HG03469 (cell line): ENCODE data around the gene EIF3B.
"Not testable (repeated sequence)": the region's sequence is repeated elsewhere in the genome, so short reads cannot be mapped to it uniquely, and the experiment has no call there.

Source experiments
- ATAC-seq: cut with Tn5 transposase; IDR thresholded peaks from one replicate; pipeline ENCODE4 v1.9.1; 2021; ENCODE audit warnings: mild to moderate bottlenecking, moderate library complexity, moderate number of reproducible peaks; ENCODE audit not compliant: unreplicated experiment

The EIF3B gene

GRCh38 chr7:2347351-2348063 is 7.1 kb upstream of the EIF3B start:
- not testable (repeated sequence) for ATAC-seq

- no peak for ATAC-seq
Measured at GRCh38 chr7:2350055-2350454, 4.6 kb upstream of the EIF3B start.

GRCh38 chr7:2350861-2351260 is 3.8 kb upstream of the EIF3B start:
- no peak for ATAC-seq

DNA sequence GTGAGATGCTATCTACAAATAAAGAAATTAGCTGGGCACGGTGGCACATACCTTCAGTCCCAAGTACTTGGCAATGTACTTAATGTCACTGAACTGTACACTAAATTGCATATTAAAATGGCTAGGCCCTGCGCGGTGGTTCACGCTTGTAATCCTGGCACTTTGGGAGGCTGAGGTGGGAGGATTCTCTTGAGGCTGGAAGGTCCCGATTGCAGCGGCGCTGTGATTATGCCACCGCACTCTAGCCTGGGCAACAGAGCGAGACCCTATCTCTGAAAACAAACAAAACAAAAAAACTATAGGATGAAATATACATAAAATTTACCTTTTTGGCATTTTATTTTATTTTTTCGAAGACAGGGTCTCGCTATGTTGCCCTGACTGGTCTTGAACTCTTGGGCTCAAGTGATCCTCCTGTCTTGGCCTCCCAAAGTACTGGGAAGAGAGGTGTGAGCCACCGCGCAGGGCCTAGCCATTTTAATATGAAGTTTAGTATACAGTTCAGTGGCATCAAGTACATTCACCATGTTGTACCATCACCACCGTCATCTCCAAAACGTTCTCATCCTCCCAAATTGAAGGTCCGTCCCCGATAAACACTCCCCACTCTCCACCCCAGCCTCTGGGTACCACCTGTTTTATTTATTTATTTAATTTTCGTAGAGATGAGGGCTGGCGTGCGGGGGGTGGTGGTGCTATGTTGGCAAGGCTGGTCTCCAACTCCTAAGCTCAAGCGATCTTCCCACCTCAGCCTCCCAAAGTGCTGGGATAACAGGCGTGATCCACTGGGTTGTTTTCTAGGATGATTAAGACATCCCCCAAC is 1.3 kb upstream of the EIF3B start:
- ATAC-seq, result no peak

DNA sequence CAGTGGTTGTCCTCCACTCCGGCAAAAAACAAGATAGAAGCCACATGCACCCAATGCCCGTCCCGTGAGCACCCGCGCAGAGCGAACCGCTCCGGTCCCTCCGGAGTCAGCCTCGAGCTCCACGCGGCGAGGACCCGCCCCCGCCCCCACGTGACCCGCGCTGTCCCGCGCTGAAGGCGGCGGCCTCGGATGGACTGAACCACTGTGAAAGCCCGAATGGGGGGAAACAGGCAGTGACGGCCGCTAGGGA is 766 bp upstream of the EIF3B start:
- ATAC-seq, result peak; percentile 19

- peak; percentile 17 for ATAC-seq
Measured at GRCh38 chr7:2354939-2355704, 495 bp downstream of the EIF3B start.

DNA sequence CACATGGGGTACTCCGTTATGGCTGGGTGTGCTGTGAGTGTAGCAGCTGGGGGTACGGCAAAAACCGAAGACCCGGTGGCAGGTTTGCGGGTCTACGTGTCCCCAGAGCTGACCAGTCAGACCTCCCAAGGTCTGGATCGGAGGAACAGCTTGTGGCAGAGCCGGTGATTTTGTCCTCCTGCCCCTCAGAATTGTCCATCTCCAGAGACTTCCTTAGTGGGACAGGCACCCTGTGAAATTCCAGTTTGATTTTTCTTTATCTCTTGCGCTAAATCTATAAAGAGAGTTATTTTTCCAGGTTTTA is 1.0 kb downstream of the EIF3B start:
- no peak for ATAC-seq

DNA sequence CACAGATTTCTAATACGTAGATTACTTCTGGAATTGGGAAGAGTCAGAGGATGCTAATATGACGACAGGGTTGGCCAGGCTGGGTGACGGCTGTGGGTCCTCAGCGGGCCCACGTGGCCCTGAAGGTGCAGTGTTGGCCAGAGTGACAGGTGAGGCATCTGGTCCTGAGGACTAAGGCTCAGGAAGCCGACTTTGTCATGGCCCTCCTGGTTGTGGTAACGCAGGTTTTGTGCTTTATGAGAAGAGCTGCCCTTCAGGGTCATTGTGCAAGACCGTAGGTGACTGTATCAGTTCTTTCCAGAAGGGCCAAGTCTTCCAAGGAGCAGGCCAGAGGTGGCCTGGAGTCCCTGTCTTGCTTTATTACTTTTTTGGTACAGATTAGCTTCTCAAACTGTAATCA is 2.5 kb downstream of the EIF3B start:
- ATAC-seq, result no peak

GRCh38 chr7:2357571-2357970 is 2.9 kb downstream of the EIF3B start:
- ATAC-seq, result no peak

GRCh38 chr7:2358968-2359527 is 4.4 kb downstream of the EIF3B start:
- no peak for ATAC-seq

DNA sequence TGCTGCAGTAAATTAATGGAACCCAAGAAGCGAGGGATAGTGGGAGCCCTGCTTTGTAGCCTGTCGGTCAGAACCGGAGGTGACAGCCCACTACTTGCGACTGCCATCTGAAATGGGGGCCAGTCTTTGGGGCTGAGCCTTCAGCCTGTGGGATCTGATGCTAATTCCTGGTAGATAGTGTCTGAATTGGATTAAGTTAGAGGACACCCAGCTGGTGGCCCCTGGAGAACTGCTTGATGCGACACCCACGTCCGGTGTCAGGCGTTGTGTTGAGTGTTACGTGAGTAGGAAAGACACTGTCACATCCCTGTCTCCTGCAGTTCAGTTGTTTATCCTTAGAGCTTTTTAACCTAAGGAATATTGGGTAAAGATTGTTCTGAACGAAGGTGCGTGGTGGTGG is 5.0 kb downstream of the EIF3B start:
- ATAC-seq, result no peak

GRCh38 chr7:2360796-2361195 is 6.2 kb downstream of the EIF3B start:
- ATAC-seq, result no peak

DNA sequence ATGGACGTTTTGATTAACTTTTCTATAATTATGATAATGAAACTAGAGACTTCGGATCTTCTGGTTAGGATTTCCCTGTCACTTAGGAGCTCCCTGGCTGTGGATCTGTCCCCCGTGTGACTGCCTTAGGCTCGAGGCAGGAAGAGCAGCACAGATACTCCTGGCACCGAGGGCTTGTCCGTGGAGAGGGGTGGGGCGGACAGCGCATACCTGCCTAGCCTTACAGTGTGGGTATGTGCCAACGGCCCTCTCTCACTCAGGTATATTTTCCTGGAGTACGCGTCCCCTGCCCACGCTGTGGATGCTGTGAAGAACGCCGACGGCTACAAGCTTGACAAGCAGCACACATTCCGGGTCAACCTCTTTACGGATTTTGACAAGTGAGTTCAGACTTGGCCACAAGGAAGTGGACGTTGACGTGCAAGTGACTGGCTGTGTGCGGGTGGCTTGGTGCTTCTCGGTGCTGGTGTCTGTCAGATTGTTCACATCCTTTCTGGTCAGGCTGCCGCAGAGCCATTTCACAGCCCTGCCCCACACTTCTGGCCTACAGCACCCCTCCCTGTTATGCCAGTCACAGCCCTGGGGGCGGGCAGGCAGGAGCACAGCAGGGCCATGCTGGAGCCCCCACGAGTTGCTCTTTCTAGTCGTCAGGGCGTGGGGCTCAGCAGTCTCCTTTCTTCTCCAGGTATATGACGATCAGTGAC is 7.9 kb downstream of the EIF3B start:
- no peak for ATAC-seq

DNA sequence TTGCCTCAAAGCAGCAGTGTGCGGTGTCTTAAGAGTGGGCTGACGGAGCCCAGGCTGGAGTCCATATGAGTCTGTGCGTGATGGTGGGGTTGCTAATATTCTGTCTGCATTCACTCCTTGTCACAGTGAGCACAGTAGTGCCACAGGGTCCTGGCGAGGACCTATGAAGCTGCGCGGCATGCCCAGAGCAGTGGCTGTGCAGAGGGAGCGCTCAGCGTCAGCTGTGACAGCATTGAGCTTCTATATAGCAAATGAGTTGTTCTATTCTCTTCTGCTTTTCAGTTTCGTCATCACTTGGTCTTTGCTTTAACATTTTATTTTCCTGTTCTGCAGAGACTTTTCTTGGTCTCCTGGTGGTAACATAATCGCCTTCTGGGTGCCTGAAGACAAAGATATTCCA is 14.5 kb downstream of the EIF3B start:
- no peak for ATAC-seq

- no peak for ATAC-seq
Measured at GRCh38 chr7:2371329-2371728, 16.7 kb downstream of the EIF3B start.

- no peak for ATAC-seq
Measured at GRCh38 chr7:2372724-2373123, 18.1 kb downstream of the EIF3B start.

DNA sequence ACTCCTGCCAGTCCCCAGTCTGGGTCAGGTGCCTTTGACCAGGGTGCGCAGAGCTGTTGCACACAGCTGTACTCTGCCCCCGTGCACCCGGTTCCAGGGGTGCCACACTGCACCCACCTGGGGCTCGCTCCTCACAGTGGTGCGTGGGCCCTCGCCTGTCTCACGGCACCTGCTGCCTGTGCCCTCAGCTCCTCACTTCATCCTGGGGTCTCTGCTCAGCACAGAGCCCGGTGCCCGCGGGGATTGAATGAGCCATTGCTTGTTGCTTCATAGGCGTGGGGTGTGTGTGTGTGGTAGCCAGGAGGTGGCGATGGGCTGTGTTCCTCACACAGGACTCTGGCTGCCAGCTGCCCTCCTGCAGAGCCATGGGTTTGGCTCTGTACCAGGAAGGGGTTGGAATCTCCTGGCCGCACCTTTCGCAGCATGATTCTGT is 18.5 kb downstream of the EIF3B start:
- no peak for ATAC-seq

- ATAC-seq, result no peak
Measured at GRCh38 chr7:2373646-2374045, 19.0 kb downstream of the EIF3B start.

DNA sequence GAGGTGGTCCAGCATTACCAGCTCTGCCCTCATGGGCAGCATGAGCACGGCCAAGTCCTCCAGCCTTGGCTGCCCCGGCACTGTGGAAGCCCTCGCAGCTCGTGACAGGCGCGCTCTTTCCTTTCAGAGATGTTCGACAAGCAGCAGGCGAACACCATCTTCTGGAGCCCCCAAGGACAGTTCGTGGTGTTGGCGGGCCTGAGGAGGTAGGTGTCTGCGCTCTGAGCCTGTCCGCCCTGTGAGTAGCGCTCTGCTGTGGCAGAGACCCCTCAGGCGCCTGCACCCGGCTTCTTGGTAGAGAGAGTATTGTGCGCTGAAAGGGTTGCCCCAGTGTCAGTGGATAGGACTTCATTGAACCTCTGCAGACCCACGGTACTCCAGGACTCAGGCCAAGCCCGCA is 19.8 kb downstream of the EIF3B start:
- ATAC-seq, result no peak

GRCh38 chr7:2374830-2375728 is 20.5 kb downstream of the EIF3B start:
- ATAC-seq, result no peak
